Activated T-cell treated with anti-CD3 and anti-CD28 coated beads for 24 hours (primary cell): ENCODE data around the gene SLC24A3.

Source experiments
- DNase-seq: peaks from one replicate; pipeline ENCODE4 v3.0.0-alpha.2; 2020; ENCODE audit warnings: low read depth

SLC24A3 gene

DNA sequence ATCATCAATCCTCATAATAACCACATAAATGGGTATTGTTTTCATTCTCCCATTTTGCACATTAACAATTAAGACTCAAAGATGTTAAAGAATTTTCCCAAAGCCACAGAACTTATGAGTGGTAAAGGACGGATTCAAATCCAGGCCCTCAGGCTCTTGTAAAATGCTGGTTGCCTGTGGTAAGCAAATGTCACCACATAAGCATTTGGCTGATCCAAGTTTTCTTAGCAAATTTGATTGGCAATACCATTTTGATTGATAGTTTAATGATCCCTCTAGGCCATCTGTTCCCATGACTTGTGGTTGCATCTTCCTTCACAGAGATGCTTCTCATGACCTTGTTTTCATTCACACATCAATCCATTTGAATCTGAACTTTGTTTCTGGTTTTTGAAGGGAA lies 293.6 kb downstream of the SLC24A3 start:
- DNase-seq = no peak

DNA sequence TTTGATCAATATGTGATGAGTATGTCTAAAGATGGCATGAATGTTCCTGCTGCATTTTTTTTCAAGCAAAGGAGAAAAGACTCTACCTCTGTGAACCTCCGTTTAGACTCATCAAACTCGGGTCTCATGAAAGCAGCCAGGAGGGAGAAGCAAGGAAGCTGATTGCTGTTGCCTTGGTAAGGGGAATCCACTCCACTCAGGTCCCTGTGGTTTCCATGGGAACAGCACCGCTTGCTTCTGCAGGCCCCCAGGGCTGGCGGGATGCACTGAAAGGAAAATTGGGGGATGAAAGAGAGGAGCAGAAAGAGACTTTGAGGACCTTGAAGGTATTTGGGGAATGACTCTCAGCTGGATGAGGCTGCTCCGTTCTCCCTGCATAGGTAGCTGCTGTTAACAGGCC lies 296.0 kb downstream of the SLC24A3 start:
- no peak for DNase-seq

DNA sequence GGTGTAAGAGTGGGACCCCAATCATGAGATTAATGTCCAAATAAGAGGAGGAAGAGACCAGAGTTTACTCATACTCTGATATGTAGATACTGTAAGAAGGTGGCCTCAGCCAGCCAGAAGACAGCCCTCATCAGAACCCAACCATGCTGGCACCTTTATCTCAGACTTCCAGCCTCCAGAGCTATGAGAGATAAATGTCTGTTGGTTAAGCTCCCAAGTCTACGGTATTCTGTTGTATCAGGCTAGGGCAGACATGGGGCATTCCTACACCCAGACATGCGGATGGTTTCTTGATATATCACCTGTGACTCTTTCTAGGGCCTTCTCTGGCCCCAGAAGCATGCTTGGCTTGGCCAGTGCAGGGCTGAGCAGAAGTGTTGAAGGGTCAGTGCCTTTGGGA lies 298.2 kb downstream of the SLC24A3 start:
- no peak for DNase-seq

DNA sequence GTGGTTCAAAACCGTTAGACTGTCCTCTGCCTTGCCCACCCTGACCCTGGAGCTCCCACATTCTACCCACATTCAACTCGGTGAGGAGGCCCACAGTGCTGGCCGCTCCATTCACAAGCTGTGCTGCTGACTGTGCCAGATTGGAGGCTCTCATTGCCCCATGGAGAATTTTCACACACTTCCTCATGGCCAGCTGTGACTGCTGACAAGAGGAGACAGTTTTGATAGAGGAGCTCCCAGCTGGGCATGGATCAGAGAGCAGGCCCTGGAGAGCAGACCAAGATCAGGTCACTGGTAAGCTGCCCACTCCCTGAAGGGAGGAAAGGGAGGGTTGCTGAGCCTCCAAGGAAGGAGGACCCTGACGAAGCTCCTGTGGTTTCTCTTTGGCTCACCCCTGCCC lies 299.5 kb downstream of the SLC24A3 start:
- no peak for DNase-seq

DNA sequence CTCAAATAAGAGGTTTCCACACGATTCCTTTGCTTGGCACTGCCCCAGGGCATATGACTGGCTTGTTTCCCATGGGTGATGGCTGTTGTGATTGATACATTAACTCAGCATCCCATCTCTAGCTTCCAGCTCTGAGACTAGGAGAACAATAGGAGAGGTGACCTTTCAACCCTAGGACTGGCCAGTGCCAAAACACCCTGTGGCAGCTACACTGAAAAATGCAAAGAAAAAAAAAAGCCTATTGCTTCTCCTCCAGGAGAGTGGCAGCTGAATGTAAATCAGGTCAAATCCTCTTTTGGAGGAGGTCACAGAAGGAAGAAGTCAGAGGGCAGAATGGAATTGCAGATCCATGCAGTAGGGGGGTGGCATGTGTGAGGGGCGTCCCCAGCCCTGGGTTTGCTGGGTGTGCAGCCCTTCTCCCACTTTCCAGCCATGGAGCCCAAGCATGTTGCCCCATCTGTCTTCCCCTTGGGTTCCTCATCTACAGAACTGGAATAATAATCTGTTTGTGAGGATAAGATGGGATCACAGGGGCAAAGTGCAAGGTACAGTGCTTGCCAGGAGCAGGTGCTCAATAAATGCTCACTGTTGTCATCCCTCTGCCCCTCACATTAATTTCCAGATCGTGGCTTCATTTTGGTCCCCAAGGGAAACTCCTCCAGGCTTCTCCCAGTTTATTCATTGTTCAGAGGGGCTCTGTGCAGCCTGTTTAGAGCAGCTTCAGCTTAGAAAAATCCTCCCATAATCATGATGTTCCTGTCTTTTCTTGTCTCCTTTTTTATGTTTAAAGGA lies 300.6 kb downstream of the SLC24A3 start:
- no peak for DNase-seq

DNA sequence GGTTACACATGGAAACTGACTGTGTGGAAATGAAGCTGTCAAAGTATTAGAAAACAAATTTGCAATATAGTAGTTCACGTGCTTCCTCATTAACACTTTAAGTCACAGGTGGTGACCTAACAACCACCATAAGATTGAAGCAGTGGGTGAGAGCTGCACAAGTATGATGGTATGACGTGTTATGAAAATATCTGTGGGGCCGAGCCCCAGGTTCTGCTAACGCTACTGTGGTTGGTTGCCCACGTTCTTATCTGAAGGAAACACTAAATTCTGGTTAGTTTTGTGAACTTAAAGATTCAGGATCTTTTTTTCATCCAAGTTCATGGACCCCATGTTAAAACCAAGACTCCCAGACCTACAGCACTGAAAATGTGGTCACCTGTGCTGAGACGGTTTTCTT lies 302.6 kb downstream of the SLC24A3 start:
- no peak for DNase-seq

DNA sequence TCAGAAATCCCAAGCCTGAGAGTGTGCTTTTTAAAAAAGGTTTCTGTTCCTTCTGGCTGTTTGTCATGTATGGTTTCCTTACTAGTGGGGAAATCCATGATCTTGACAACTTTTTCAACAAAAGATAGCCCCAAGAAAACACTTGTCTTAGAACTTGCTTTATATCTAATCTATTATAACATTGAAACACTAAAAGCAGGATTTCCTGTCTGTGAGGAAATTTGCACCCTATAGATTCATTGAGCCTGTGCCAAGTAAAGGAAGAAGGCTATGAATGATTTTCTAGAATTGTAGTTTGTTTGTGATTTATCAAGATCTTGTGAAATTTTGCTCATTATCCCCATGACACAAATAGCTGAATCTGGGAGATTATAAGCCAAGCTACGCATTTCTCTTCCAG lies 307.0 kb downstream of the SLC24A3 start:
- no peak for DNase-seq

DNA sequence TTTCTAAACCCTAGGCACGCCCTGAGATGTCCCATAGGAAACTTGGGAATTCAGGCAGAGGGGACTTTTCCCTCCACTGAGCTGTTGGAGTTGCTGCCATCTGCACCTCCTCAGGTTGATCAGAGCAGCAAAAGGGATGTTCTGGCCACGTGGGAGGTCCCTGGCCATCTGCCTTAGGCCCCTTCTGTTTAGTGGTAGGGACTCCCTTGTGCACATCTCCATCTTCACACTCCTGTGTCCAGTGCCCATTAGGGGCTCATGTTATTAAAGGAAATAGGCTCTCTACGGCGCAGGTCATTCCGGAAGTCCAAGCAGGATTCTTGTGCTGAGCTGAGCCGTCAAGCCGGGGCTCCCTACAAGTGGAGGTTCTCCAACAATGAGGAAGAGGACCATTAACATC lies 307.8 kb downstream of the SLC24A3 start:
- DNase-seq = no peak

DNA sequence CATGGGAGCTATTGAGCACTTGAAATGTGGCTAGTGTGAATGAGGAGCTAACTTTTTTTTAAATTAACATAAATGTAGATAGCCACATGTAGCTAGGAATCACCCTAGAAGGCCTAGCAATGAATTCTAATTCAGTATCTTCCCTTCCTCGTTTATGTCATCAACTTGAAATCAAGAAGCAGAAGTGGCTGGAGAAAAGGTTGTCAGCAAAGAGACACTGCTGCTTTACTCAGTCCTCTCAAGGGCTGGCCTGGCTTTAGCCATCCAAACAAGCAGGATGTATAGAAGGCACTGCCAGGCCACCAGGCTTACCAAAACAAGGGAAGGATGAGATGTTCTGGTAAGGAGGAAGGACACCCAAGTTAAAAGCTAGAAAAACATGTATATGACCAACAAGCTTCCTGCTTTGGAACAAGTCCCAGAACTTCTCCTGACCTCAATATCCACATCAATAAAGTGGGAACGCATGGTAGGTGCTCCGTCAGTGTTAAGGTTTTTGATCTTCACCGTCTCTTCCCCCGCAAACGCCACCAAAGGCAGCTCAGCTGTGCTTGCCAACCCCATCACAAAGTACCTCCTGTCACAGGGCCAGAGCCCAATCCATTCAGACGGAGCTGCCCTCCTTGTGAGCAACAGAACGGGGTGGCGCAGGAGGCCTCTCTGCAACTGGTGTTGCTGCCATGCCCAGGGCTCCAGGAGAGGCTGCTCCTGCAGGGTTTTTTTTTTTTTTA lies 309.8 kb downstream of the SLC24A3 start:
- DNase-seq = no peak

DNA sequence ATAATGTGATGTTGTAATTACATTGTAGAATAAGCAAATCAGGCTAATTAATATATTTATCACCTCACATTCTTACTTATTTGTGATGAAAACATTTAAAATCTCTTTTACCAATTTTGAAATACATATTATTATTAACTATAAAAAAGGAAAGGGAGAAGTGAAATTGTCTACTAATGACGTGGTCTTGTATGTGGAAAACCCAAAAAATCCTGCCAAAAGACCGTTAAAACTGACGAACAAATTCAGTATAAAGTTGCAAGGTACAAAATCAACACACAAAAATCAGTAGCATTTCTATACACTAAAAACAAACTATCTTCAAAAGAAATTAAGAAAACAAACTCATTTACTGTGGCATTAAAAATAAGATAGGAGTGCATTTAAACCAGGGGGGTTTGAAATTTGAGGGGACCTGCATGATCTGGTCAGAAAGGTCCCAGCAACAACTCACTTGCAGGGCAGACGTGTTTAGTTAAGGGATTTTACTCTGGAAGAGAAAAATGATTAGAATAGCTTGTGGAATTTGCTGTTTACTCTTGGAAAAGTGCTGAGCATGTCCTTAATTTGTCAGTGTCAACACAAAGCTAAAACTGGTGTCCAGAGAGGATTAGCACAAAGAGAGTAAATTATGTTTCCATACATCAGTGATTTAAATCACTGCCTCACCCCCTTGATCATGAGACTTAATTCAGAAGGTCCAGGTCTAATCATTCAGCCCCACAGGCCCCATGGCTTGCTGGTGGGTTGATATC lies 310.6 kb downstream of the SLC24A3 start:
- DNase-seq = no peak

DNA sequence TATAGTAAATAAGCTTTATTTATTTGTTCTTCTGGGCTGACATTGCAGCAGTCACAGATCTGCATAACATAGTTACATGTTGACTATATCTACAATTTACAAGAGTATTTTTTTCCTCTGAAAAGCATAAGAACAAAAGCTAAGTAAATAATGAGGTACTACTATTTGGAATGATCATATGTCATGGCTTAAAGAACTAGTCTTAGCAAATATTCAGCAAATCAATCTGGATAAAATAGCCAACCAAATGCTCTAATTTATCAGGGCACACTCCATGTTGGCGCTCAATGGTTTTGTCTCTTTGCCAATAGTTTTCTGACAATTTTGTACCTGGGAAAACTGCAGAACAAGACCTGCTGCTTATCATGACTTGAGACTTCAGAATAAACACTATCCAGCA lies 312.2 kb downstream of the SLC24A3 start:
- no peak for DNase-seq

DNA sequence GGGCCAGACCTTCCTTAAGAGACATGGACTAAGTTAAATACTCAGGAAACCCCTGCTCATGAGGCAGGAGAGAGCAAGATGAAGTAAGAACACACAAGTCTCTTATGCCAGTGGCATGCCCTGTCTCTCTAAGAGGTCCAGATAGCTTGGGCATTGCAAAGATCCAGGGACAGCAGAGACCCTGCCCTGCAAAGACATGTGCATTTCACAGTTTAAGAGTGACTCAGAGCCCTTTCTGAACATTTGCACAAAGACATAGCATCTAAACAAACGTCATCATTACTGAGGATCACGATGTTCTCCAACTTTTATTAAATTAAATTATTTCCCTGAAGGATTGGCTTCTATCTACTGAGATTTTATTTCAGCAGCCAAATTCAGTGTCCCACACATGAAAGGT lies 315.1 kb downstream of the SLC24A3 start:
- DNase-seq = no peak

DNA sequence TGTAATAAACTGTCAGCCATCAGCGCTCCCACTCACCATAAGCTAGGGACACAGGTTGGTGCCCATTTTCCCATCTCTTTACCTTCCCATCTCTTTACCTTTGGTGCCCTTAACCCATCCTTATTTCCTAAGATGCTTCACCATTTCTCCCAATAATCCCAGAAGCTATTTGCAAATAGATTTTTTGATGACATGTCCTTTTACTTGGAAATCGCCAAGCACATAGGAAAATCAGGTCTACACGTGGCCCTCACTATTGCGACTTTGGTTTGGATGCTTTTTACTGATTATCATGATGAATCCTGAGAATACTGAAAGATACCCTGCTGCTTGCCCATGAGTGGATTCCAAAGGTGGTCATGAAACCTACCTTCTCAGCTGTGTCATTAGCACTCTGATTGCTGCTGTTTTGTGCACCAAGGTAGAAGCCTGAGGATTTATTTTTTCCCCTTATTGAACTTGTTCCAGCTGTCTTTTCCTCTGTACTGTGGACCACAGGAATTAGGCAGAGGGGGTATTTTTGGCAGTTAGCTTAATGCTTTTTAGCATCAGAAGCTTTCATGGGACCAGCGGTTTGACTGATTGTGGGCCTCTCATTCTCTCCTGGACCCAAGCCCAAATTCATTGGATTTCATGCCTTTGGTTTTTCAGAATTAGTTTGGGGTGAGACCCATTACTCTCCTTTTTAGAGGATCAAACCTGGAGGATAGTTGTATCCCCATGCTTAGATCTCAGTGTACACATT lies 316.0 kb downstream of the SLC24A3 start:
- no peak for DNase-seq

DNA sequence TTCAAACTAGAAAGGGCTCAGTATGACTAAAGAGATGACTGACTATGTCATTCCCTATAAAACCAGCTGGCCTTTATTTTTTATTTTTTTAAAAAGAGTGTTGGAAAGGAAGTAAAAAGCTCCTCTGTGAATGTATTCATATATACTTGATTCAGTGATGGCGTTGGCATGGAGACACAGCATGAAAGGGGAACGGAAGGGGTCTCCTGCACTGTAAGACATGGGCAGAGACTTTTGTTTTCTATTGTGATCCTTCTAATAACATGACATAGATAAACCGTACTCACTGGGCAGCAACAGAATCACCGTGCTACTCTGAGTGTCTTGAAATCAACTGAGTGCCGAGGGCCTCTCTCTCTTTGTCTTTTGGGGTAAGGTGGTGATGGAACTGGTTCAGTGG lies 317.6 kb downstream of the SLC24A3 start:
- no peak for DNase-seq

DNA sequence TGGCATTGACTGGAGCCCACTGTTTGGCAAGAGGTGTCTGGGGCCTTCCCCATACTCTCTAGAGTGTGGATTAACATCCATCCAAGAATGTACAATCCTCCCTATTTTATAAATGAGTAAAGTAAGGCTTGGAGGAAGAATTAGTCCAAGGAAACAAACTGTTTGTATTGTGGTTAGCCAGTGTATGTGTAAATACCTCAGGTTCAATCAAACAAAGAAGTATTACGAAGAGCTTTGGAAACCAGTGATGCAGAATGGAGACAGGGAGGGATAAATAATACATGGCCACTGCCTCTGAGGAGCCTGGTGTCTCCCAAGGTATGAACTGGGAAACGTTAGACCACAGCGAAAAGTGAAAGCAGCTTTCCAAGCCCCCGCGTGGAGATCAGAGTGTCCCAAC lies 319.0 kb downstream of the SLC24A3 start:
- DNase-seq = no peak

DNA sequence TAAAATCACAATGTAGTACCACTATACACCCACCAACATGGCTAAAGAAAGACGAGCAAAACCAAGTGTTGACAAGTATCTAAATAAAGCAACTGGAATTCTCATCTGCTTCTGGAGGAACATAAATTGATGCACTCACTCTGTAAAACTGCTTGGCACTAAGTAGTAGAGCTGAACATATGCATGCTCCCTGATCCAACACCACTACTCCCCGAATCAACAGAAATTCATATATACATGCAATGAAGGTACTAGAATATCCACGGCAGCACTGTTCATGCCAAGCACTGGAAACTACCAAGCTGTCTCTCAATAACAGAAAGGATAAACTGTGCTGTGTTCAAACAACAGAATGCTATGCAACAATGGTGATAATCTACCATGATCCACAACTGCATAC lies 326.1 kb downstream of the SLC24A3 start:
- DNase-seq = no peak

DNA sequence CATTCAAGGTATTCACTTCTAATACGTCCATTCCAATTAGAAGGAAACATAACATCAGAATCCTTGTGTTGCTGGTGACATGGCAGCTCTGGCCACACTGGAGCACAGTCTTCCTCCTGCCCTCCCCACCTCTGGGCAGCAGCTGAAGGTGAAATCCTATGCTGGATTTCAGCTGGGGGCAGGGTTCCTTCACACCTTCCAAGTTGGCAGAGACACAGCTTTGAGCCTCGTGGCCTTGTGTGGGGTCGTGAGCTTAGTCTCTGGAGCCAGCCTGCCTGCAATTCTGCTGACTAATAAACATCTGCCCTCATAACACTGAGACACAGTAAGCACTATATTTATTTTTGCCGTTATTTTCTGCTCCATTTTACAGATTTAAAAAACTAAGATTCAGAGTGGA lies 326.7 kb downstream of the SLC24A3 start:
- no peak for DNase-seq

DNA sequence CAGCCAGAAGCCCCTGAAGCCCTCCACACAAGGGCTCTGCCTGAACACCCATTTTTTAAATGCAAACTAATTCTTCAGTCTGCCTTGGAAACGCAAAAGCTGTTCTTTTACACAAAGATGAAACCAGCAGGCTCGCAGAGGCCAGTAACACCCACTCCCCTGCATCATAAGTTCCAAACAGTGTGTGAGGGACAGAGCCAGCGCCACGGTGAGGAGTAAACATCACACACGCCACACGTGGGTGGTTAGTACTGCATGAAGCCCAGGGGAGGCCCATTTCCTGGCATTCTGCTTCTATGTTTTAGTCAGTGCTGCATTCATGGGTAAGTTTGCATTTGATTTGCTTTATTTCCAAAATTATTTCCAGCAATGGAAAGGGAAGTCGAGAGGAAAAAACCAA lies 327.9 kb downstream of the SLC24A3 start:
- peak; percentile 9 for DNase-seq

DNA sequence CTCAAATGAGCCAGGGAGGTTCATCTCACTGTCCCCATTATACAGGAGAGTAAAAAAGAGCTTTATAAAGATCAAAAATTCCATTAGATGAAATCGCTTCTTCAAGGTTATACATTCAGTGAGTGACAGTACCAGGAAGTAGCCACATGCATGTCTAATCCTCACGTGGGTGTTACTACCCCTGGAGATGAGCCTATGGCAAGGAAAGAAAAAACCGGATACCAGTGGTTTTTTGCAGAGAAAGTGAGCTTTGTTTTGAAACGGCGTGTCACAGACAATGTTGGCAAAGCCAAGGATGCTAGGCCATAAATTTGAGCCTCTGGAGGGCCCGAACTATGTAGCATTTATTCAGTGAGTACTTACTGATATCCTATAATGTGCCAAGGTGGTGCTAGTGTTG lies 330.7 kb downstream of the SLC24A3 start:
- no peak for DNase-seq

DNA sequence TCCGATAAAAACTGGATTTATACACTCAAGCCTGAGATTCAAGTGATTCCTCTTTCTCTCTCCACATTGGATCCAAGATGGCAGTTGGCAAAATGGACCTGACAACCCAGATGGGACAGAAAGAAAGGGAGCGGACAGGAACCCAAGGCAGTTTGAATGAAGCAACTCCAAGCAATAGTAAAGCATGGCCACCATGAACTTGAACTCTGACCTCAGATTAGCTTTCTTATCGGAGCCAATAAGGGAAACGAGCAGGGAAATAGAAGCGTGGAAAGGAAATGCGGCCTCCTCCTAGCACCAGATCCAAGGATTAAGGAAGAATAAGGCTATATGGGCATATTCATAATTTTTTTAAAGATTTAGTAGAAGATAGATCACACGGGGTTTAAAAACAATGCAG lies 332.2 kb downstream of the SLC24A3 start:
- no peak for DNase-seq

DNA sequence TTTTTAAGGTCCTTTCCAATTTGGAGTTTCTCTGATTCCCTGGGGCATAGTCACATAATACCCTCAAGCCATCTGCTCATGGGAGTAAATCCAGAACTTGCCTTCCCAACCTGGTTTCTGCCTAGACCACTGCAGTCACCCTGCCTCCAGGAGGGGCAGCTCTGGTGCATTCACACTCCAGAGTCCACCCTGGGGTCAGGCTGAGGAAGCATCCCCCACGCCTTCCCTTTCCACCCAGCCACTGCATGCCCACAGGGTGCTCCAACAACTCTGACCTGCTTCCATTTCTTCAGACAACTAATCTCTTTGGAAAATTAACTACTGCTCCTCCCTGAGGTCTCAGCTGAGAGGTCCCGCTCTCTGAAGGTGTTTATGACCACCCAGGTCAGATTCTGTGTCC lies 334.2 kb downstream of the SLC24A3 start:
- DNase-seq = no peak

DNA sequence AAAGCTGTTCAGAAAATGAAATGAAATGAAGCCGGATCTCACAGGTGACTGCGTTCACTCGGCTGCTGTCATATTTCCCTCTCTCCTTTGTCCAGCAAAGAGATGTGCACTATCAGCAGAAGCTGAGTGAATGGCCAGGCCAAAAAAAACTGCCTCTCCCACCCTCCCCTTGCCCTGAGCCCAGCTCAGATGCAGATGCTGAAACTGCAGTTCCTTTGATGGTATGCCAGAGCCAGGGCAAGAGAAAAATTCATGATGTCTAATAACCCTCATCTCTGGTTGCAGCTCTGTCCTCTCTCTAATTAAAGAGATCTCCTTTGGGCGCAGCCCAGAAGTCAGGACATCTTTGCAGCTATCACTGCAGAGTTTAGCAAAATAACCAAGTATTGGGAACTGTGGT lies 335.1 kb downstream of the SLC24A3 start:
- DNase-seq = no peak
